Smooth muscle cell (in vitro differentiated cells): ENCODE results near the gene RTN4RL2. TPM values are rescaled to one million over a fixed set of nuclear protein-coding genes. Genes with fewer than 3 reads are reported as not detected.
A peak's percentile ranks its signal among the peaks of the same experiment; 100 is the strongest.

Source experiments
- DNase-seq: peaks from one replicate; lab custom pipeline; 2025; ENCODE audit not compliant: unreplicated experiment; lab: John Stamatoyannopoulos, UW
- H2AFZ ChIP-seq: fragments of 200-600 bp; sonication (generic); 2 replicates; pipeline ENCODE4 v1.6.0; 2016; ENCODE audit warnings: antibody characterized with exemption, low read depth, mild to moderate bottlenecking
- H3F3A ChIP-seq: fragments of 200-600 bp; sonication (generic); 2 replicates; pipeline ENCODE4 v1.6.0; 2017; ENCODE audit warnings: antibody characterized with exemption, low read depth
- H3K27ac ChIP-seq: fragments of 200-600 bp; sonication (generic); 2 replicates; pipeline ENCODE4 v1.5.1; 2016; ENCODE audit warnings: low read depth, mild to moderate bottlenecking
- H3K27me3 ChIP-seq: fragments of 200-600 bp; sonication (generic); 2 replicates; pipeline ENCODE4 v1.6.1; 2016; ENCODE audit warnings: low read depth, mild to moderate bottlenecking
- H3K36me3 ChIP-seq: fragments of 200-600 bp; sonication (generic); 2 replicates; pipeline ENCODE4 v1.5.1; 2016; ENCODE audit warnings: low read depth
- H3K4me1 ChIP-seq: fragments of 200-600 bp; sonication (generic); 2 replicates; pipeline ENCODE4 v1.5.1; 2016; ENCODE audit warnings: low read depth
- H3K4me2 ChIP-seq: fragments of 200-600 bp; sonication (generic); 2 replicates; pipeline ENCODE4 v1.6.0; 2016; ENCODE audit warnings: mild to moderate bottlenecking
- H3K4me3 ChIP-seq: fragments of 200-600 bp; sonication (generic); 2 replicates; pipeline ENCODE4 v1.5.1; 2016; ENCODE audit warnings: mild to moderate bottlenecking
- H3K79me2 ChIP-seq: fragments of 200-600 bp; sonication (generic); 2 replicates; pipeline ENCODE4 v1.6.0; 2016; ENCODE audit warnings: low read depth, mild to moderate bottlenecking
- H3K9ac ChIP-seq: fragments of 200-600 bp; sonication (generic); 2 replicates; pipeline ENCODE4 v1.6.0; 2016; ENCODE audit warnings: low read depth
- H3K9me3 ChIP-seq: fragments of 200-600 bp; sonication (generic); replicated peaks from 2 replicates; pipeline ENCODE4 v1.5.1; 2016; ENCODE audit warnings: low read depth
- H4K20me1 ChIP-seq: fragments of 200-600 bp; sonication (generic); 2 replicates; pipeline ENCODE4 v1.6.0; 2016; ENCODE audit warnings: low read depth
- CTCF ChIP-seq: fragments of 200-600 bp; sonication (generic); IDR thresholded peaks from 2 replicates; pipeline ENCODE4 v1.5.1; 2017; ENCODE audit warnings: borderline replicate concordance, mild to moderate bottlenecking, antibody characterized with exemption; ENCODE audit not compliant: insufficient read depth, poor library complexity, severe bottlenecking
- WGBS: methylation state at CpG from one replicate; pipeline ENCODE4 v1.1.7; 2016; ENCODE audit warnings: low lambda C conversion rate; 5-methylcytosine and 5-hydroxymethylcytosine counted together
- polyA plus RNA-seq: library from polyadenylated mRNA; unstranded; fragments of >200 nt; fragmentation: Nextera tagmentation; extraction: Ambion mirVana; gene quantifications from 2 replicates; pipeline ENCODE4 v1.2.1, GENCODE V29; 2016
- total RNA-seq: library from RNA; depleted of rRNA; stranded (reverse); fragments of >200 nt; gene quantifications from 2 replicates; pipeline ENCODE4 v1.2.3, GENCODE V29; 2014

RTN4RL2 gene
- total RNA-seq (0.18 TPM in 1 of 2 replicates, not detected in the other), polyA plus RNA-seq (0.34 and 0.76 TPM in 2 replicates)

- Histone ChIP-seq H3K9ac (no peak within 1 kb of the TSS), H3F3A (no peaks in the 10 kb centered on the region), H3K27ac (no peak within 1 kb of the TSS), H3K79me2 (no peaks in the 10 kb centered on the region), H3K36me3 (no peaks in the 10 kb centered on the region), H4K20me1 (no peaks in the 10 kb centered on the region), H2AFZ (no peak within 1 kb of the TSS), H3K9me3 (no peaks in the 10 kb centered on the region), H3K4me1 (peaks cover 17% of the 10 kb centered on the region), H3K27me3 (peaks cover 91% of the 10 kb centered on the region), H3K4me2 (peak within 1 kb of the TSS; percentile 79), H3K4me3 (peak within 1 kb of the TSS; percentile 33)
- TF ChIP-seq CTCF = peak; percentile 18
- DNase-seq = no peak
- WGBS = 1% methylated on average over 25 of the region's 66 CpGs
Measured at GRCh38 chr11:57460022-57460757, at the start of gene RTN4RL2. Gene RTN4RL2, plus strand, starts transcription at chr11:57460528. Its CDS starts 338 bp downstream, at chr11:57460866.

DNA sequence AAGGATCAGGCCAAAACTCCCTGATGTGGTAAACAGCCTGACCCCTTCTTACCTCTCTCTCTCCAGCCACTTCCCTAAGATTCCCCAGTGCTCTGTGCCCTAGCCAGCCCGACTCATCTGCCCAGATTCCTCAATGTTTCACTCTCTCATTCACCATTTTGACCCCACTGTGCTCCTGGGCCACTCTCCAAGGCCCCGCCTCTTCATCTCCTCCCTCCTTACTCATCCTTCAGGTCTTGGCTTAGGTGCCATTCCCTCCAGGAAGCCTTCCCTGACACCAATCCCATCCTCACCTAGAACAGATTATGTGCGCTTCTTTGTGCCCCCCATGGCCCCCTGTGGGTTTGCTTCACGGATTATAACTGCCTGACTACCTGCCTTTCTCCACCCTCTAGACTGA, 46.6 kb upstream of the RTN4RL2 start:
- H2AFZ ChIP-seq = no peak overlapping the region
- H3K4me2 ChIP-seq = no peak overlapping the region
- no peak overlapping the region for H3K4me3 ChIP-seq
- no peaks in the 10 kb centered on the region for H3K27me3 ChIP-seq
- 91% methylated on average over 4 of the region's 4 CpGs for WGBS
- no peak overlapping the region for H3K9ac ChIP-seq
- H3K79me2 ChIP-seq = no peaks in the 10 kb centered on the region
- no peak for TF ChIP-seq CTCF
- DNase-seq = no peak
- H3K9me3 ChIP-seq = no peaks in the 10 kb centered on the region
- H3F3A ChIP-seq = no peaks in the 10 kb centered on the region
- no peaks in the 10 kb centered on the region for H3K36me3 ChIP-seq
- no peaks in the 10 kb centered on the region for H4K20me1 ChIP-seq
- H3K27ac ChIP-seq = no peak overlapping the region
- H3K4me1 ChIP-seq = no peaks in the 10 kb centered on the region

DNA sequence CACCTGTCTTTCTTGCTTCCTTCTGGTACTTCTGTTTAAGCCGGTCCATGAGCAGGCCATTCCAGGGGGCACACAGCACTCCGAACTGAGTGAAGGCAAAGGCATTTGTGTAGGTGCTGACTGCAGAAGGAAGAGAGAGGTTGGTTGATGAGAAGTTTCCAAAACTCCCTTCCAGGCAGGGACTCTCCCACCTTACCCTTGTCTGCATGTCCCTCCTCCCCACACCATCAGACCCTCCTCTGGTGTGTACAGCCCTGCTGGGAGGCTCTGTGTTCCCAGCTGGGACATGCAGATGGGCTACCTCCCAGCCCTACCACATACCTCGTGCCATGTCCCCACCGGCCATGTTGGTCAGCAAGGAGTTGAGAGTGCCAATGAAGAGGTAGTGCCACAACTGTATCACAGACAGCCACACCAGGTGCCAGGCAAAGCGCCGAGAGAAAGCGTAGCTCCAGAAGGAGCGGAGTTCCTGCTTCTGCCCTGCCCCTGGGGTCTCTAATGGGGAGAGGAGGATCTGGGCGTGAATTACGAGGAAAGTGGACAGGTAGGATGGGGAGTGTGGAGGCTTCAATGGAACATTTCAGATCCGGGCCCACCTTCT, 45.6 kb upstream of the RTN4RL2 start:
- Histone ChIP-seq H3K4me2 (no peak overlapping the region), H3K9ac (no peak overlapping the region), H3K27ac (no peak overlapping the region), H2AFZ (no peak overlapping the region), H3K9me3 (no peaks in the 10 kb centered on the region), H3K36me3 (no peaks in the 10 kb centered on the region), H4K20me1 (no peaks in the 10 kb centered on the region), H3K79me2 (no peaks in the 10 kb centered on the region), H3K4me3 (no peak overlapping the region), H3F3A (no peaks in the 10 kb centered on the region), H3K4me1 (no peaks in the 10 kb centered on the region), H3K27me3 (no peaks in the 10 kb centered on the region)
- TF ChIP-seq CTCF = no peak
- 94% methylated on average over 11 of the region's 11 CpGs for WGBS
- no peak for DNase-seq

DNA sequence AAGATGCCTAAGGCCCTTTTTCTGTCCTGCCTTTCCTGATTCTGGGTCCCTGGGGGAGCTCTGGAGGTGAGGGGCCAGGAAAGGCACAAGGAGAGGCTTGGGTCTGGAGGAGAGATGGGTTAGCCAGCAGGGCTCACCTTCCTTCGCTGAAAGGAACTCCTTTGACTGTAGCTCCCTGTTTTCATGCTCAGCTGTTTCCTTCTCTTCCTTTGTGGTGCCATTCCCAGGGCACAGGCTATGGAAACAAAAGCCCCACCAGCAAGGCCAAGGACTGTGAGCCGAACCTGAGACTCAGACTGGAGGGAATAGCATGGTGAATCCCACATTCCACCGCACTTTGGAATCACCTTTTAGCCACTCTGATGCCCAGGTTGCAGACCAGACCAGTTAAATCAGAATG, 43.9 kb upstream of the RTN4RL2 start:
- no peak for TF ChIP-seq CTCF
- WGBS = 97% methylated on average over 3 of the region's 3 CpGs
- H2AFZ ChIP-seq = no peak overlapping the region
- H3K9ac ChIP-seq = no peak overlapping the region
- H3K36me3 ChIP-seq = no peaks in the 10 kb centered on the region
- no peaks in the 10 kb centered on the region for H3K9me3 ChIP-seq
- H4K20me1 ChIP-seq = no peaks in the 10 kb centered on the region
- no peaks in the 10 kb centered on the region for H3K4me1 ChIP-seq
- DNase-seq = no peak
- no peak overlapping the region for H3K4me2 ChIP-seq
- no peaks in the 10 kb centered on the region for H3F3A ChIP-seq
- H3K79me2 ChIP-seq = no peaks in the 10 kb centered on the region
- H3K27ac ChIP-seq = no peak overlapping the region
- no peaks in the 10 kb centered on the region for H3K27me3 ChIP-seq
- no peak overlapping the region for H3K4me3 ChIP-seq
